Smooth muscle cell (in vitro differentiated cells): Measurements from ENCODE around the gene MORC2. TPM values are rescaled to one million over a fixed set of nuclear protein-coding genes. Genes with fewer than 3 reads are reported as not detected.

Experiments
- DNase-seq: peaks from one replicate; lab custom pipeline; 2025; ENCODE audit not compliant: unreplicated experiment; lab: John Stamatoyannopoulos, UW
- H2AFZ ChIP-seq: fragments of 200-600 bp; sonication (generic); 2 replicates; pipeline ENCODE4 v1.6.0; 2016; ENCODE audit warnings: antibody characterized with exemption, low read depth, mild to moderate bottlenecking
- H3F3A ChIP-seq: fragments of 200-600 bp; sonication (generic); 2 replicates; pipeline ENCODE4 v1.6.0; 2017; ENCODE audit warnings: antibody characterized with exemption, low read depth
- H3K27ac ChIP-seq: fragments of 200-600 bp; sonication (generic); 2 replicates; pipeline ENCODE4 v1.5.1; 2016; ENCODE audit warnings: low read depth, mild to moderate bottlenecking
- H3K27me3 ChIP-seq: fragments of 200-600 bp; sonication (generic); 2 replicates; pipeline ENCODE4 v1.6.1; 2016; ENCODE audit warnings: low read depth, mild to moderate bottlenecking
- H3K36me3 ChIP-seq: fragments of 200-600 bp; sonication (generic); 2 replicates; pipeline ENCODE4 v1.5.1; 2016; ENCODE audit warnings: low read depth
- H3K4me1 ChIP-seq: fragments of 200-600 bp; sonication (generic); 2 replicates; pipeline ENCODE4 v1.5.1; 2016; ENCODE audit warnings: low read depth
- H3K4me2 ChIP-seq: fragments of 200-600 bp; sonication (generic); 2 replicates; pipeline ENCODE4 v1.6.0; 2016; ENCODE audit warnings: mild to moderate bottlenecking
- H3K4me3 ChIP-seq: fragments of 200-600 bp; sonication (generic); 2 replicates; pipeline ENCODE4 v1.5.1; 2016; ENCODE audit warnings: mild to moderate bottlenecking
- H3K79me2 ChIP-seq: fragments of 200-600 bp; sonication (generic); 2 replicates; pipeline ENCODE4 v1.6.0; 2016; ENCODE audit warnings: low read depth, mild to moderate bottlenecking
- H3K9ac ChIP-seq: fragments of 200-600 bp; sonication (generic); 2 replicates; pipeline ENCODE4 v1.6.0; 2016; ENCODE audit warnings: low read depth
- H3K9me3 ChIP-seq: fragments of 200-600 bp; sonication (generic); replicated peaks from 2 replicates; pipeline ENCODE4 v1.5.1; 2016; ENCODE audit warnings: low read depth
- H4K20me1 ChIP-seq: fragments of 200-600 bp; sonication (generic); 2 replicates; pipeline ENCODE4 v1.6.0; 2016; ENCODE audit warnings: low read depth
- CTCF ChIP-seq: fragments of 200-600 bp; sonication (generic); IDR thresholded peaks from 2 replicates; pipeline ENCODE4 v1.5.1; 2017; ENCODE audit warnings: borderline replicate concordance, mild to moderate bottlenecking, antibody characterized with exemption; ENCODE audit not compliant: insufficient read depth, poor library complexity, severe bottlenecking
- WGBS: methylation state at CpG from one replicate; pipeline ENCODE4 v1.1.7; 2016; ENCODE audit warnings: low lambda C conversion rate; 5-methylcytosine and 5-hydroxymethylcytosine counted together
- polyA plus RNA-seq: library from polyadenylated mRNA; unstranded; fragments of >200 nt; fragmentation: Nextera tagmentation; extraction: Ambion mirVana; gene quantifications from 2 replicates; pipeline ENCODE4 v1.2.1, GENCODE V29; 2016
- total RNA-seq: library from RNA; depleted of rRNA; stranded (reverse); fragments of >200 nt; gene quantifications from 2 replicates; pipeline ENCODE4 v1.2.3, GENCODE V29; 2014

Gene MORC2
- total and polyA plus RNA-seq, 2 experiments from 2014 or later: 22.0 to 42.9 TPM

DNA sequence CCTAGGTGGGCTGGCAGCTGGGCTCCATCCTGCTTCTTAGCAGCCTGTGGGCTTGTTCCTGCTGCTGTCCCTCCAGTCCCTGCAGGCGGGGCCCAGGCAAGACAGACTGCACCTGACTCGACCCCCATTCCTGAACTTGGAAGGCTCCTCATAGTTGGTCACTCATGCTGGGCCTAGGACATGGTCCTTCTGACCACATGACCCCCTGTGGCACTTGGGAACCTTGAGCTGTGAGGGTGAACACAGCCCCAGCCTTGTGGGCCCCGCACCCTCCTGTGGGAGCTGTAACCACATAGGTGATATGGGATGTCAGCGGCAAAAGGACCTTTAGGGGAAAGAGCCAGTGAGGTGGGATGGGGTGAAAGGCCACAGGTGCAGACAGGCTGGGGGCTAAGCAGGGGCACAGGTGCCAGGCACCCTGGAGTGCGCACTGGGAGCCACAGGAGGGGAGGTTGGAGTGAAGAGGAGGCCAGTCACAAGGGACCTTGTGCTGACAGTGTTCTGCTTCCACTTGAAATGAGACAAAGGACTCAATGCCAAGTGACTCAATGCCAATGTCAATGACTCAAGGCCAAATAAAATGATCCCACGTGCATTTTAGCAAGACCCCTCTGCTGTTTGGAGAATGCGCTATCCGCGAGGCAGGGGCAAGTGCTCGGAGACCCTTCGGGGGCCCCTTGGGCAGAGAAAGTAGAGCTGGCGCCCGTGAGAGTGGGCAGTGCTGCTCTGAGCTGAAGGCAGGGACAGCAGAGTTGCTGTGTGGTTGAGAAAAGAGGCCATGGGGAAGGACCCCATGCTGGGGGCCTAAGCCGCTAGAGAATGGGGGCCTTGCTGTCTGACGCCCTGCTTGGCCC, 90.7 kb downstream of the MORC2 start:
- Histone ChIP-seq H3K9me3 (no peaks in the 10 kb centered on the region), H3K27me3 (no peaks in the 10 kb centered on the region), H3K4me2 (no peak overlapping the region), H3K4me3 (no peak overlapping the region), H3K27ac (no peak overlapping the region), H3F3A (no peaks in the 10 kb centered on the region), H3K9ac (no peak overlapping the region), H3K79me2 (no peaks in the 10 kb centered on the region), H3K4me1 (peaks cover 16% of the 10 kb centered on the region), H3K36me3 (no peaks in the 10 kb centered on the region), H2AFZ (no peak overlapping the region), H4K20me1 (no peaks in the 10 kb centered on the region)
- no peak for DNase-seq
- WGBS: 95% methylated on average over 15 of the region's 15 CpGs
- TF ChIP-seq CTCF: no peak

DNA sequence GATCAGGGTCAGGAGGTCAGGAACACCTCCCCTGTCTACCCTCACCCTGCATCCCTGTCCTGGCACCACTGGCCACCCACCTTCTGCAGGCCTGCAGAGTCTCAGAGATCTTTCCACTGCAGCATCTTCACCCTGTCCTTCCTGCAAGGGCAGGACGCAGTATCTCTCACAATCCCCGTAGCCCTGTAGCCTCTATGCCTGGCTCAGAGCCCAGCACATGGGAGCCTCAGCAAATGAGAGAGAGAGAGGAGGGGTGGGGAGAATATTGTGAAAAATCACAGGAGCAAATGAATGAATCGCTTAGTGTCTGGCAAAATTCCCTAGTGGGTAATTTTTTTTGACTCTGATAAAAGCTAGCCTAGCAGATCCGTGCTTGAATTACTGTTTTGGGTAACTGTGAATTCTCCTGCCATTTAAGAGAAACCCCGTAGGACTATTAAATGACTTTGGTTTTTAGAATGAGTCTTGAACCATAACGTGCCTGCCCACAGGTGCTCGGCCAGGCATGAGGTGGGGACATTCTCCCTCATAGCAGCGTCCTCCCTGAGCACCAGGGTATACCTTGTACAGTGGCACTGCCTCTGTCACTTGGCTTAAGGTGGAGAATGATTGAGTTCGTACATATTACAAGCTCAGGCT, 91.5 kb downstream of the MORC2 start:
- H3F3A ChIP-seq: no peaks in the 10 kb centered on the region
- no peak for DNase-seq
- no peak overlapping the region for H3K27ac ChIP-seq
- no peak for TF ChIP-seq CTCF
- no peaks in the 10 kb centered on the region for H4K20me1 ChIP-seq
- H3K27me3 ChIP-seq: no peaks in the 10 kb centered on the region
- H2AFZ ChIP-seq: no peak overlapping the region
- no peak overlapping the region for H3K4me2 ChIP-seq
- no peak overlapping the region for H3K9ac ChIP-seq
- peaks cover 15% of the 10 kb centered on the region for H3K4me1 ChIP-seq
- WGBS: 72% methylated on average over 9 of the region's 9 CpGs
- no peak overlapping the region for H3K4me3 ChIP-seq
- no peaks in the 10 kb centered on the region for H3K36me3 ChIP-seq
- no peaks in the 10 kb centered on the region for H3K79me2 ChIP-seq
- no peaks in the 10 kb centered on the region for H3K9me3 ChIP-seq

- no peak overlapping the region for H2AFZ ChIP-seq
Observed at GRCh38 chr22:30876221-30876751, 92.3 kb downstream of the MORC2 start.

More at GRCh38 chr22:30876221-30876751, 92.3 kb downstream of the MORC2 start:
- Histone ChIP-seq H3K27ac (no peak overlapping the region), H3K79me2 (no peaks in the 10 kb centered on the region), H3K36me3 (no peaks in the 10 kb centered on the region), H4K20me1 (no peaks in the 10 kb centered on the region), H3K4me3 (no peak overlapping the region), H3K9me3 (no peaks in the 10 kb centered on the region), H3F3A (no peaks in the 10 kb centered on the region), H3K4me1 (peaks cover 8% of the 10 kb centered on the region), H3K4me2 (no peak overlapping the region), H3K9ac (no peak overlapping the region), H3K27me3 (no peaks in the 10 kb centered on the region)
- TF ChIP-seq CTCF: no peak
- DNase-seq: no peak
- 87% methylated on average over 9 of the region's 9 CpGs for WGBS
